Right cardiac atrium (tissue), 5 donors: Measurements from ENCODE around the gene IFI44. TPM values are rescaled to one million over a fixed set of nuclear protein-coding genes. Genes with fewer than 3 reads are reported as not detected.

Source experiments
- ATAC-seq, 2 donors: fragments of 200-7000 bp; cut with Tn5 transposase; one replicate each; pipeline versions ENCODE4 v1.8.0 to v1.9.1; 2020; ENCODE audit warnings: moderate library complexity in 2 of 2, mild to moderate bottlenecking in 1 of 2
- DNase-seq, 3 donors: peaks; one replicate each; pipeline ENCODE4 v3.0.0-alpha.2; 2020
- H3K27ac ChIP-seq: one replicate; pipeline ENCODE4 v1.5.1; 2013; ENCODE audit warnings: mild to moderate bottlenecking, low read length, control low read depth, moderate library complexity
- H3K27me3 ChIP-seq: one replicate; pipeline ENCODE4 v1.6.1; 2013; ENCODE audit not compliant: control insufficient read depth, insufficient read depth
- H3K4me1 ChIP-seq: one replicate; pipeline ENCODE4 v1.6.1; 2013; ENCODE audit warnings: low read length; ENCODE audit not compliant: control insufficient read depth, insufficient read depth
- H3K4me3 ChIP-seq: one replicate; pipeline ENCODE4 v1.5.1; 2013; ENCODE audit warnings: low read length, control low read depth
- H3K9me3 ChIP-seq: one replicate; pipeline ENCODE4 v1.6.1; 2013; ENCODE audit warnings: low read length; ENCODE audit not compliant: control insufficient read depth
- WGBS: extraction: QIAGEN DNeasy Blood & Tissue Kit; methylation state at CpG from one replicate; pipeline ENCODE4 v1.1.7; 2013; 5-methylcytosine and 5-hydroxymethylcytosine counted together
- intact Hi-C, 4 donors: fragments of 100-400 bp; cut with DNase I; formaldehyde crosslinking; loops; one replicate each; pipeline versions ENCODE4 v1.11.0 to v1.14.0; 2022 to 2023
- polyA plus RNA-seq: library from polyadenylated mRNA; stranded (reverse); fragments of 200-250 nt; gene quantifications from one replicate; pipeline ENCODE4 v1.2.3, GENCODE V29; 2013
- total RNA-seq, 4 donors: library from RNA; stranded (reverse); fragmentation: NEBNext Ultra II Directional; extraction: Animal tissue kit (Norgen Biotek cat#: 25700); gene quantifications; one replicate each; pipeline ENCODE4 v1.2.1, GENCODE V29; 2021
- donor health status: healthy with polysubstance abuse.
- donor health status: DM: no; HTN: yes; CAD: no.
- donor health status: DM: no; HTN: no; CAD: no.
- donor health status: DM: no; HTN: yes; CAD: no; lungs with severe emphysema.
- donor health status: DM: yes; HTN: yes; CAD: no.

IFI44 gene
- total and polyA plus RNA-seq, 5 donors: 12.8 to 32.4 (median 13.7) TPM

- 51% methylated on average over 6 of the region's 6 CpGs for WGBS
- intact Hi-C loops: no loop called here
- Histone ChIP-seq H3K4me1 (no peaks in the 10 kb centered on the region), H3K9me3 (no peaks in the 10 kb centered on the region), H3K4me3 (peak overlapping the region; percentile 90), H3K27ac (peak overlapping the region; percentile 81), H3K27me3 (no peaks in the 10 kb centered on the region)
- ATAC-seq: peak; percentile 23 to 49
- no peak for DNase-seq
Measured at GRCh38 chr1:78650114-78650660, 556 bp downstream of the IFI44 start.

GRCh38 chr1:78651241-78651640 lies 1.6 kb downstream of the IFI44 start:
- intact Hi-C loops: no loop called here
- WGBS: 60% methylated on average over 12 of the region's 12 CpGs
- peak overlapping the region; percentile 90 for H3K4me3 ChIP-seq

GRCh38 chr1:78652019-78652560 lies 2.5 kb downstream of the IFI44 start:
- no peak overlapping the region for H3K27ac ChIP-seq
- no peaks in the 10 kb centered on the region for H3K9me3 ChIP-seq
- H3K4me1 ChIP-seq: no peaks in the 10 kb centered on the region
- ATAC-seq (no peak), DNase-seq (no peak)
- intact Hi-C loops: no loop called here
- H3K4me3 ChIP-seq: peak overlapping the region; percentile 90
- 78% methylated on average over 17 of the region's 17 CpGs for WGBS
- no peaks in the 10 kb centered on the region for H3K27me3 ChIP-seq

More at GRCh38 chr1:78651241-78651640, 1.6 kb downstream of the IFI44 start:
- Histone ChIP-seq H3K9me3 (no peaks in the 10 kb centered on the region), H3K27me3 (no peaks in the 10 kb centered on the region), H3K4me1 (no peaks in the 10 kb centered on the region), H3K27ac (no peak overlapping the region)
- ATAC-seq: peak in 1 of 2 donors; percentile 58
- no peak for DNase-seq

GRCh38 chr1:78658901-78659300 lies 9.3 kb downstream of the IFI44 start:
- no peaks in the 10 kb centered on the region for H3K9me3 ChIP-seq
- H3K27ac ChIP-seq: no peak overlapping the region
- no peak for DNase-seq
- 76% methylated on average over 1 of the region's 1 CpG for WGBS
- no peaks in the 10 kb centered on the region for H3K4me1 ChIP-seq
- intact Hi-C loops: no loop called here
- no peak overlapping the region for H3K4me3 ChIP-seq
- no peaks in the 10 kb centered on the region for H3K27me3 ChIP-seq
- no peak for ATAC-seq

- H3K9me3 ChIP-seq: no peaks in the 10 kb centered on the region
- H3K27ac ChIP-seq: no peak overlapping the region
- no peak for ATAC-seq
- no peaks in the 10 kb centered on the region for H3K4me1 ChIP-seq
- no peaks in the 10 kb centered on the region for H3K27me3 ChIP-seq
- intact Hi-C loops: no loop called here
- DNase-seq: no peak
- no peak overlapping the region for H3K4me3 ChIP-seq
- WGBS: 87% methylated on average over 2 of the region's 2 CpGs
Measured at GRCh38 chr1:78663923-78664322, 14.3 kb downstream of the IFI44 start.

- Histone ChIP-seq H3K9me3 (no peaks in the 10 kb centered on the region), H3K4me3 (no peak overlapping the region), H3K4me1 (no peaks in the 10 kb centered on the region), H3K27me3 (no peaks in the 10 kb centered on the region), H3K27ac (no peak overlapping the region)
- ATAC-seq (no peak), DNase-seq (no peak)
- intact Hi-C loops: no loop called here
- 94% methylated on average over 1 of the region's 1 CpG for WGBS
Measured at GRCh38 chr1:78664763-78665162, 15.1 kb downstream of the IFI44 start.

- H3K9me3 ChIP-seq: no peaks in the 10 kb centered on the region
- no peaks in the 10 kb centered on the region for H3K4me1 ChIP-seq
- peak in 1 of 2 donors; percentile 29 for ATAC-seq
- no peak overlapping the region for H3K27ac ChIP-seq
- peak in 1 of 3 donors; percentile 33 for DNase-seq
- no peak overlapping the region for H3K4me3 ChIP-seq
- intact Hi-C loops: no loop called here
- 90% methylated on average over 6 of the region's 6 CpGs for WGBS
- H3K27me3 ChIP-seq: no peaks in the 10 kb centered on the region
Measured at GRCh38 chr1:78665809-78666208, 16.2 kb downstream of the IFI44 start.

- Histone ChIP-seq H3K4me1 (no peaks in the 10 kb centered on the region), H3K4me3 (no peak overlapping the region), H3K27ac (no peak overlapping the region), H3K27me3 (no peaks in the 10 kb centered on the region), H3K9me3 (no peaks in the 10 kb centered on the region)
- DNase-seq: no peak
- no peak for ATAC-seq
- intact Hi-C loops: no loop called here
- 94% methylated on average over 1 of the region's 1 CpG for WGBS
Measured at GRCh38 chr1:78667939-78668338, 18.3 kb downstream of the IFI44 start.

GRCh38 chr1:78668427-78668826 lies 18.8 kb downstream of the IFI44 start:
- Histone ChIP-seq H3K27ac (no peak overlapping the region), H3K4me3 (no peak overlapping the region), H3K9me3 (no peaks in the 10 kb centered on the region), H3K4me1 (no peaks in the 10 kb centered on the region), H3K27me3 (no peaks in the 10 kb centered on the region)
- ATAC-seq (no peak), DNase-seq (no peak)
- intact Hi-C loops: no loop called here

- no peak overlapping the region for H3K27ac ChIP-seq
- ATAC-seq (peak; percentile 11 to 22), DNase-seq (no peak)
- no peaks in the 10 kb centered on the region for H3K27me3 ChIP-seq
- no peak overlapping the region for H3K4me3 ChIP-seq
- intact Hi-C loops: loop anchor here (10.0 kb wide), 2 partner anchors 58 to 528 kb away; no protein-coding TSS in a partner anchor
- H3K9me3 ChIP-seq: no peaks in the 10 kb centered on the region
- no peaks in the 10 kb centered on the region for H3K4me1 ChIP-seq
- 47% methylated on average over 1 of the region's 1 CpG for WGBS
Measured at GRCh38 chr1:78672428-78672827, 22.8 kb downstream of the IFI44 start.

GRCh38 chr1:78673120-78673519 lies 23.5 kb downstream of the IFI44 start:
- 85% methylated on average over 5 of the region's 5 CpGs for WGBS
- Histone ChIP-seq H3K27me3 (no peaks in the 10 kb centered on the region), H3K4me3 (no peak overlapping the region), H3K9me3 (no peaks in the 10 kb centered on the region), H3K27ac (no peak overlapping the region), H3K4me1 (no peaks in the 10 kb centered on the region)
- DNase-seq: no peak
- intact Hi-C loops: loop anchor here (10.0 kb wide), 2 partner anchors 58 to 528 kb away; no protein-coding TSS in a partner anchor
- no peak for ATAC-seq
